ENCODE results near the gene BIN2. TPM values are rescaled to one million over a fixed set of nuclear protein-coding genes. Genes with fewer than 3 reads are reported as not detected.
A peak's percentile ranks its signal among the peaks of the same experiment; 100 is the strongest.

Gene BIN2
- total RNA-seq, 1 donor from 2014 or later = 0.18 TPM

- DNase-seq (ENCODE audit: low spot score in 2 of 2, unreplicated experiment in 2 of 2) = no peak
- TF ChIP-seq CTCF (IDR thresholded peaks at IDR 0.05; ENCODE audit: unreplicated experiment) = no peak
- H3K36me3 Mint-ChIP-seq = no peaks in the 10 kb centered on the region
- no peaks in the 10 kb centered on the region for H3K9me3 Mint-ChIP-seq
- no peaks in the 10 kb centered on the region for H3K27me3 Mint-ChIP-seq (ENCODE audit: low read depth)
- peak overlapping the region; percentile 17 for H3K27ac Mint-ChIP-seq
- H3K4me1 Mint-ChIP-seq = peaks cover 15% of the 10 kb centered on the region
- H3K4me3 Mint-ChIP-seq = no peak overlapping the region
These were observed 2.9 kb upstream of the BIN2 start for GRCh38 chr12:51326698-51327439.

GRCh38 chr12:51324953-51325352 is 979 bp upstream of the BIN2 start:
- Mint-ChIP-seq H3K4me1 (peaks cover 29% of the 10 kb centered on the region), H3K4me3 (no peak overlapping the region), H3K27me3 (ENCODE audit: low read depth) (no peaks in the 10 kb centered on the region), H3K9me3 (no peaks in the 10 kb centered on the region), H3K27ac (no peak overlapping the region), H3K36me3 (no peaks in the 10 kb centered on the region)
- no peak for TF ChIP-seq CTCF (IDR thresholded peaks at IDR 0.05; ENCODE audit: unreplicated experiment)
- no peak for DNase-seq (ENCODE audit: low spot score in 2 of 2, unreplicated experiment in 2 of 2)

DNA sequence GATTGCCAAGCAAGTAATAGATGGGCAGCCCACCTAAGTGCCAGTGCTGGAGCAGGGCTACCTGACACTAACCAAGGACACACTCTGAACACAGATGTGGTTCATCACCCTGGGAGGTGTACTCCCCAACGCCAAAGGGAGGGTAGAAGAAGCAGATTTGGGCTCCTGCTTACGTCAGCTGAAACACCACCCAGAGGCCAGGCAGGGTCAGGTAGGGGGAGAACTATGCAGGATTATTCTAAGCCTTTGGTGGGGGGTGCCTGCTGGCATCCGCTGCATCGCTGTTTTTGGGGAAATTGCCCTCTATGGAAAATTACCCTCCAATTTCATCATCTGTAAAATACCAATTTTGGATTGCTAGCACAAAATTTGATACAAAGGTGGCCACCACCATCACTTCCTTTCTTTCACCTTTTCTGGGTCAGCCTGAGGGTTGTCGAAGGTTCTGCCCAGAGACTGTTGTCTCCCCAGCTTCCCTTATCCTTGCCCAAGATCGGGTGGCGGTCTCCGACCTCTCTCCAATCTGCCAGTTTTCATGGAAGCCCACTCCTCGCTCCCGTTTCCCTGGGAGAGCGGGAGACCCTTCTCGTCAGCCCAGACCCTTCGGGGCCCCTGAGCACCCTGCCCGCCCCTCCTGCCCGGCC is 535 bp downstream of the BIN2 start:
- H3K9me3 Mint-ChIP-seq = no peaks in the 10 kb centered on the region
- DNase-seq (ENCODE audit: low spot score in 2 of 2, unreplicated experiment in 2 of 2) = no peak
- H3K27me3 Mint-ChIP-seq (ENCODE audit: low read depth) = no peaks in the 10 kb centered on the region
- TF ChIP-seq CTCF (IDR thresholded peaks at IDR 0.05; ENCODE audit: unreplicated experiment) = no peak
- no peak overlapping the region for H3K27ac Mint-ChIP-seq
- no peaks in the 10 kb centered on the region for H3K36me3 Mint-ChIP-seq
- H3K4me3 Mint-ChIP-seq = no peak overlapping the region
- peaks cover 40% of the 10 kb centered on the region for H3K4me1 Mint-ChIP-seq

DNA sequence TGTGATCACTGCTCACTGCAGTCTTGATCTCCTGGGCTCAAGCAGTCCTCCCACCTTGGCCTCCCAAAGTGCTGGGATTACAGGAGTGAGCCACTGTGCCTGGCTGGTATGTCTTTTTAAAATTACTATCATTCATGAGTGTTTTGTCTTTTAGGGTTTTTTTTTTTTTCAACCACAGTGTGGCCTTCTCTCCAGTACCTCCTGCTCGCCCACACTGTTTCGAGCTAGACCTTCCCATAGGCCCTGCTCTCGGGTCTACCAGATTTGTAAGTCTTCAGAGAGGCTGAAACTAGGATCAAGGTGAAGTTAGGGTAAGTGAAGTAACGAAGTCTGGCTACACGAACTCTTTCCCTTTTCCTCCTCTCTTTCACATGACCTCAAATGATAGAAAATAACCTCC is 1.5 kb downstream of the BIN2 start:
- Mint-ChIP-seq H3K4me1 (peaks cover 43% of the 10 kb centered on the region), H3K36me3 (no peaks in the 10 kb centered on the region), H3K27ac (no peak overlapping the region), H3K27me3 (ENCODE audit: low read depth) (no peaks in the 10 kb centered on the region), H3K4me3 (no peak overlapping the region), H3K9me3 (no peaks in the 10 kb centered on the region)
- no peak for DNase-seq (ENCODE audit: low spot score in 2 of 2, unreplicated experiment in 2 of 2)
- TF ChIP-seq CTCF (IDR thresholded peaks at IDR 0.05; ENCODE audit: unreplicated experiment) = no peak

DNA sequence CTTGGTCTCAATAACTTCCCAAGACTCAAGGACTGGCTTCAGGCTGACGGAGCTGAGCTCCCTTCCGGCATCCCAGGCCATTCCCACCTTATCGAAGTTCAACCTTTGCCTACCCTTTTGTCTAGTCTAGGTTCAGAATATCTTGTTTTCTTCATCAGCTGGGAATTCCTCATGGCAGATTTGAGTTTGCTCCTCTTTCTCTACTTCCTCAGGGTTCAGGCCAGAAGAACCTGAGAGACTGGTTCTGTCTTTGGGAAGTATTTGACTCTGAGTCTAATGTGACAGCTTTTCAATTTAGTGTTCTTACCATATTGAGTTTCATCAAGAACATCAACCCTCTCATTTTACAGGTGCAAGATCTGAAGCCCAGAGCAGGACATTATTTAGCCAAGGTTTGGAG is 2.1 kb downstream of the BIN2 start:
- TF ChIP-seq CTCF (IDR thresholded peaks at IDR 0.05; ENCODE audit: unreplicated experiment) = no peak
- Mint-ChIP-seq H3K9me3 (no peaks in the 10 kb centered on the region), H3K4me1 (peaks cover 40% of the 10 kb centered on the region), H3K36me3 (no peaks in the 10 kb centered on the region), H3K4me3 (no peak overlapping the region), H3K27ac (peak overlapping the region; percentile 89), H3K27me3 (ENCODE audit: low read depth) (no peaks in the 10 kb centered on the region)
- DNase-seq (ENCODE audit: low spot score in 2 of 2, unreplicated experiment in 2 of 2) = no peak

Measured in mesothelial cell of epicardium (in vitro differentiated cells).